Islet precursor cell (in vitro differentiated cells): Measurements from ENCODE around the gene TRIM58.

Source experiments
- DNase-seq: peaks from one replicate; pipeline ENCODE4 v3.0.0-alpha.2; 2018

TRIM58 gene

DNA sequence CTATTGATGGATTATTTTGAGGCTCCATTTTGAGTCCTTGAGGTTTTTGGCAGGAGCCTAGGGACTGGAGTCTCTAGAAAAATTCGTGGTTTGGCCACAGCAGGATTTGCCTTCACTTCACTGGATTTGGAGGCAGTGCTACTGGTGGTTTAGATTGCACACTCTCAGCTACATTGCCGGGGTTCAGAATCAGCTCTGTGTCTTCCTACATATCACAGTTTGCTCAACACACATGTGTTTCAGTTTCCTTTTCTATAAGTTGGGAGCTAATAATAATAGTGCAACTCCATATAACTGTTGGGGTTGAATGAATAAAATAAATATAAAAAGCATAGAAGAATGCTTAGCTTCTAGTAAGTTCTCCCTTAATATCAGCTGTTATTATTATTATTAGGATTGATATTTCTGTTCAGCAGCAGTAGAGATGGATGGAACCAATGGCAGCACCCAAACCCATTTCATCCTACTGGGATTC is 38.2 kb downstream of the TRIM58 start, which contains the start of gene OR2W3:
OR2W3 (plus strand) TSS at position 425 of the 475 bp plus-strand sequence; CDS start at position 425, 0 bp downstream.
- no peak for DNase-seq

DNA sequence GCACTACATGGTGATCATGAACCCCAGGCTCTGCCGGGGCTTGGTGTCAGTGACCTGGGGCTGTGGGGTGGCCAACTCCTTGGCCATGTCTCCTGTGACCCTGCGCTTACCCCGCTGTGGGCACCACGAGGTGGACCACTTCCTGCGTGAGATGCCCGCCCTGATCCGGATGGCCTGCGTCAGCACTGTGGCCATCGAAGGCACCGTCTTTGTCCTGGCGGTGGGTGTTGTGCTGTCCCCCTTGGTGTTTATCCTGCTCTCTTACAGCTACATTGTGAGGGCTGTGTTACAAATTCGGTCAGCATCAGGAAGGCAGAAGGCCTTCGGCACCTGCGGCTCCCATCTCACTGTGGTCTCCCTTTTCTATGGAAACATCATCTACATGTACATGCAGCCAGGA is 39.0 kb downstream of the TRIM58 start:
- no peak for DNase-seq

GRCh38 chr1:247904122-247904521 is 47.1 kb downstream of the TRIM58 start:
- DNase-seq: no peak

GRCh38 chr1:247905181-247905580 is 48.2 kb downstream of the TRIM58 start:
- no peak for DNase-seq

GRCh38 chr1:247905910-247906503 is 49.0 kb downstream of the TRIM58 start:
- DNase-seq: no peak

DNA sequence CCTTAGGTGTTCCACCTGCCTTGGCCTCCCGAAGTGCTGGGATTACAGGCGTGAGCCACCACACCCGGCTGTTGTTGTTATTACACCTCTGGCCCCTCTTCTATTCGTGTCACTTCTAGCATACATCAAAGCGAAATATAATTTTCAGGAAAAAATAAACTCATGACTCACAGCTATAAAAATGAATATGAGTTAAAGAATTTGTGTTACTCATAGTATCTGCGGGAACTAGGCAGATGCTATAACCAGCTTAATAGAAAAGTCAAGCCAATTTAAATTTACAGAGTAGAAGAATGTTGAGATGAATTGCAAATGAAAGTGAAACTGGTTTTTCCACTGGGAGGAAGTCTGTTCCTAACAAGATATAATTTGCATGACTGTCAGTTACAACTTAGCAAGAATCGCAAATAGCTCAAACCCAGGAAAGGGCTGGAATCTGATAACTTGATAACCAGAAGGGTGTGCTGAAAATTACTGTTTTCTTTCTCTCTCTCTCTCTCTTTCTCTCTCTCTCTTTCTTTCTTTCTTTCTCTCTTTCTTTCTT is 49.6 kb downstream of the TRIM58 start:
- DNase-seq: no peak

DNA sequence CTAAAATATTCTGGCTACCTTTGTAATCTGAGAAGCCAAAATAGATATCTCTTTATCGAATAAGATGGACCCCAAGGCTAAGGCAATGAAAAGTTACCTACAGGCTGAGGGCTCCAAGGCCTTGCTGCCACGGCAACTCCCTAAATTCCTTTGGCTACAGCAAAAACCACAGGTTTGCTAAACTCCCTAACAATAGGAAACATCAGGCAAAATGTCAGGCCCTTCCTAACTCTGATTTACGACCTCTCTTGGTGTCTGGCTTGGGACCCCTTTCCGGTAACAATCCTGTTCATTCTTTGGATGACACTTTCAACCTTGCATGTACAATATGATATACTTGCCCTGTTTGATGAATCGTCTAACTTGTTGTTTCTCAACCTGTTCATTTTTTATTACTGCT is 51.8 kb downstream of the TRIM58 start:
- DNase-seq: no peak

- no peak for DNase-seq
Measured at GRCh38 chr1:247913786-247914185, 56.8 kb downstream of the TRIM58 start.

DNA sequence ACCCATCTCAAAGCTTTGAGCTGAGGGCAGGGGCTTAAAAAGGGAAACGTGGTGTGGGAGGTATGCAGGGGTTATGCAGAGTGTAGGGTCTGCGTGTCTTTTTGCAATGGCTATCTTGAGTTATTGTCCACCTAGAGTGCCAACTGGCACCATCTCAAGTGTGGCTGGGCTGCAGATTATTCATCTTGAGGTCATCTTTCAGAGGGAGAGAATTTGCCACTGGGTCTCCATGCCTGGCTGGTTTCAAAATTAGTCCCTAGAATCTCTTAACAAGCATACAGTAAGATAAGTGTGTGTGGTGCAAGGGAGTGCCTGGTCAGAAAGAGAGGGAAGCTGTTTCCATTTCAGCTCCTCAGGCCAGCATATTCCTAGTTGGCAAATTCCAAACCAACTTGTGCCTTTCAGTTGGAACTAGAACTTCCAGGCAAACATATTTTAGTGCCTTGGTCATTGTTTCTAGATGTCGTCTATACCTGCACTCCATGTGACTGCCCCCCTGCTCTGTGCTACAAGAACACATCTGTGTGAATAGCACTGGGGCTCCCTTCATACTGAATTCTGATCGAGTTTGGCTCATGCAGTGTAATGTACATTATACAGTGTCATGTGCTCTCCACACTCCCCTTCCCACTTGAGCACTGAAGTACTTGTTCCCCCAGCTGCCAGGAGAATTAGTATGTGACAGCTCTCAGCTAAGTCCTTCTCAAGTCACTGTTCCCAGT is 58.1 kb downstream of the TRIM58 start:
- DNase-seq: no peak

DNA sequence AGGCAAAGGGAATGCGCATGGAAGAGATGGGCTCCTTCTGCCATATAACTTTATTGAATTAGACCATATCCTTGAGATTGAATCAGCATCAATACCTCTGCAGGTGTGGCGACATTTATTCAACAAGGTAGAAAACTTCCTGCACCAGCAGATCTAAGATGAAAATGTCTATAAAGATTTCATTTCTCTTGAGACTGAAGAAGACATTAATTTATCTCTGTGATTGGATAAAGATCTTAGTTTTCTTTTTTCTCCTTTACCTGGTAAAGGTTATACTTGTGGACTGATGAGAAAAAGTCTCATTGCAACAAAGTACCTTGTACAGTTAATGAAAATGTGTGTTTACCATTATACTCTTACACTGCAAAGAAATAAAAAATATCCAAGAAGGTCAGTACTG is 63.0 kb downstream of the TRIM58 start, which contains the start of gene OR2T8:
OR2T8 (plus strand) TSS at position 301 of the 400 bp plus-strand sequence. CDS start 766 bp downstream, outside the sequence.
- DNase-seq: no peak

DNA sequence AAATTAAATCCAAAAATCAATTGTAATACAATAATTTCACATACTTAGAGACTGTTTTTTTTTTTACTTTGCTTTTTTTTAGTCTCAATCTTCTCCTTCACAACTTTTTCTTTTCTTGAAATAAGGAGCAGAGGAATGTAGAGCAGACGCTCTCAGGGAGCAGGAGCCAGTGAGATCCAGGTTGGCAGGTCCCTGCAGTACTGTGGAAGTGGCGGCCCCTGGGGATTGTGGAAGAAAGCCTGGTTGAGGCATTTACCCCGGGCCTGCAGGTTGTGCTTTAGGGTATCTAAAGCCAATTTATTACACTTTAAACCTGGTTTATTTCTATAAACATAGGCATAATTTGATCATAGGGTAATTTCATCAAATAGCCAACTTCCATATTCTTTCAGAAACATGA is 67.0 kb downstream of the TRIM58 start:
- no peak for DNase-seq

DNA sequence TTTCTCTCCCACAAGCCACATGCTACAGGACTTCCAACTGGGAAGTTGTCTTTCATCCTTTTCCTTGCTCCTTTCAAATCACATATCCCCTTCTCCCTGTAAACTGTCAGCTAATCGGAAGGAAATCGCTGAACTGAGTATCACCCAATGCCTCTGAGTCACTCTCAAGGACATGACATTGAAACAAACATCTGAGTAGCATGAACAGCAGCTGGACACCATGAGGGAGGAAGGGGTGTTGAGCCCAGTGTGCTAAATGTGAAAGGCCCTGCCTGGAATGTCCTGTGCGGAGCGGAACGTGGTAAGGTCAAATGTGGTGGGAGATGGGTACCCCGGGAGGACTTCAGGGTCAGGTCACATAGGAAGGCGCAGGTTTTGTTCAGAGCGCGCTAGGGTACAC is 67.9 kb downstream of the TRIM58 start, which contains the start of gene OR2AJ1:
OR2AJ1 (plus strand) TSS at position 22 of the 400 bp plus-strand sequence. CDS start 8,880 bp downstream, outside the sequence.
- no peak for DNase-seq
